Stomach (tissue), 9 donors: ENCODE results near the gene TESK1. TPM values are rescaled to one million over a fixed set of nuclear protein-coding genes. Genes with fewer than 3 reads are reported as not detected.

ENCODE experiments used
- DNase-seq, 2 donors: peaks; one replicate each; pipeline versions ENCODE4 v3.0.0 to v3.0.0-alpha.2; 2013 to 2019
- H3K27ac ChIP-seq, 5 donors: fragments of 200-600 bp in 4 of 5; sonication (generic) in 4 of 5; one replicate each; pipeline ENCODE4 v1.5.1; 2013 to 2019; ENCODE audit warnings: mild to moderate bottlenecking in 1 of 5, moderate library complexity in 1 of 5
- H3K27me3 ChIP-seq, 3 donors: fragments of 200-600 bp; sonication (generic); one replicate each; pipeline ENCODE4 v1.5.1; 2017 to 2019; ENCODE audit warnings: mixed run types in 1 of 3
- H3K36me3 ChIP-seq, 4 donors: fragments of 200-600 bp; sonication (generic); 1 replicate in 3 of 4; 2 replicates in 1 of 4; pipeline ENCODE4 v1.5.1; 2016 to 2019
- H3K4me1 ChIP-seq, 4 donors: fragments of 200-600 bp; sonication (generic); one replicate each; pipeline ENCODE4 v1.5.1; 2016 to 2019
- H3K4me3 ChIP-seq, 4 donors: fragments of 200-600 bp; sonication (generic) in 3 of 4; one replicate each; pipeline ENCODE4 v1.5.1; 2016 to 2019; ENCODE audit warnings: mild to moderate bottlenecking in 1 of 4
- H3K9me3 ChIP-seq, 4 donors: fragments of 200-600 bp; sonication (generic); one replicate each; pipeline ENCODE4 v1.5.1; 2016 to 2019
- EP300 ChIP-seq: sonication (generic); formaldehyde crosslinking; IDR thresholded peaks from one replicate; pipeline ENCODE4 v1.6.1; 2017; ENCODE audit warnings: antibody characterized with exemption
- POLR2A ChIP-seq, 4 donors: fragments of 450-650 bp; IDR thresholded peaks; one replicate each; pipeline ENCODE4 v1.6.1; 2016; ENCODE audit warnings: antibody characterized with exemption in 4 of 4, control low read depth in 2 of 4, mild to moderate bottlenecking in 1 of 4, moderate library complexity in 1 of 4
- POLR2AphosphoS5 ChIP-seq, 3 donors: sonication (generic); formaldehyde crosslinking; IDR thresholded peaks; one replicate each; pipeline ENCODE4 v1.6.1; 2016; ENCODE audit warnings: antibody characterized with exemption in 3 of 3
- WGBS, 5 donors: extraction: QIAGEN DNeasy Blood & Tissue Kit in 3 of 5; methylation state at CpG; one replicate each; pipeline versions ENCODE4 v1.1.5 to v1.1.7; 2013 to 2018; 5-methylcytosine and 5-hydroxymethylcytosine counted together
- intact Hi-C: fragments of 100-400 bp; cut with DNase I; formaldehyde crosslinking; loops from one replicate; pipeline ENCODE4 v1.15.1; 2023; ENCODE audit warnings: low total_unique reads
- polyA plus RNA-seq, 3 donors: library from polyadenylated mRNA; stranded (reverse); fragments of 200-250 nt; gene quantifications; one replicate each; pipeline ENCODE4 v1.2.3, GENCODE V29; 2013
- total RNA-seq, 5 donors: library from RNA; depleted of rRNA; stranded (reverse); fragments of >200 nt; gene quantifications; one replicate each; pipeline versions ENCODE4 v1.1.0 to v1.2.3, GENCODE V29; 2014 to 2016
- TF ChIP-seq, protein P1 (sequence below), 7 experiments: fragments of 450-650 bp in 4 of 7; fragments of 200-600 bp in 3 of 7; sonication (generic) in 3 of 7; IDR thresholded peaks; one replicate each; pipeline ENCODE4 v1.5.1; 2016 to 2019; ENCODE audit warnings: antibody characterized with exemption in 7 of 7, control low read depth in 2 of 7, mild to moderate bottlenecking in 1 of 7
- donor health status: healthy with polysubstance abuse.
- donor health status: Bipolar disorder and iron deficiency.
- donor health status: healthy.

Gene TESK1
- total and polyA plus RNA-seq, 8 donors = 11.9 to 56.8 (median 31.1) TPM

DNA sequence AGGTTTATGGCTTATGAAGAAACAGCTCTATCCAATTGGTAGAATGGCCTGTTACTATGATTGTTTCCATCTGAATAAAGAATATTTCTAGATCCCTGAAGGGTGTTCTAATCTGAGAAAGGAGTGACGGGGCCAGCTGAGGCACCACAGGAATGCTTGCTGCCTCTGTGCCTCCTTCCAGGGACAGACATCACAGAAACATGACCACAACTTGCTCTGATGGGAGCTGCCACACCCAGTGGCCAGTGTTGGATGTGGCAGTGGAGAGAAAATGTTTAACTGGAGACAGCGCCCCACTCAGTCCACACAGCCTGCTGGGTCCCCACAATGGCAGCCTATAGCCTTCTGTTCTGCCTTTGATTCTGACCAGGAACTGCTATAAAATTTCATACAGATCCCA, 38.6 kb upstream of the TESK1 start:
- no peaks in the 10 kb centered on the region for H3K9me3 ChIP-seq
- no peak overlapping the region for H3K27ac ChIP-seq
- H3K4me1 ChIP-seq = peaks cover 14 to 28% (median 19%) of the 10 kb centered on the region in 4 donors
- no peak overlapping the region for H3K4me3 ChIP-seq
- no peak for DNase-seq
- 93 to 100% (median 95%) methylated on average over 2 of the region's 2 CpGs for whole genome bisulfite sequencing, 5 donors
- TF ChIP-seq POLR2AphosphoS5 (IDR thresholded peaks at IDR 0.05) (no peak), POLR2A (IDR thresholded peaks at IDR 0.05) (no peak), EP300 (no peak)
- TF ChIP-seq, protein P1, sequence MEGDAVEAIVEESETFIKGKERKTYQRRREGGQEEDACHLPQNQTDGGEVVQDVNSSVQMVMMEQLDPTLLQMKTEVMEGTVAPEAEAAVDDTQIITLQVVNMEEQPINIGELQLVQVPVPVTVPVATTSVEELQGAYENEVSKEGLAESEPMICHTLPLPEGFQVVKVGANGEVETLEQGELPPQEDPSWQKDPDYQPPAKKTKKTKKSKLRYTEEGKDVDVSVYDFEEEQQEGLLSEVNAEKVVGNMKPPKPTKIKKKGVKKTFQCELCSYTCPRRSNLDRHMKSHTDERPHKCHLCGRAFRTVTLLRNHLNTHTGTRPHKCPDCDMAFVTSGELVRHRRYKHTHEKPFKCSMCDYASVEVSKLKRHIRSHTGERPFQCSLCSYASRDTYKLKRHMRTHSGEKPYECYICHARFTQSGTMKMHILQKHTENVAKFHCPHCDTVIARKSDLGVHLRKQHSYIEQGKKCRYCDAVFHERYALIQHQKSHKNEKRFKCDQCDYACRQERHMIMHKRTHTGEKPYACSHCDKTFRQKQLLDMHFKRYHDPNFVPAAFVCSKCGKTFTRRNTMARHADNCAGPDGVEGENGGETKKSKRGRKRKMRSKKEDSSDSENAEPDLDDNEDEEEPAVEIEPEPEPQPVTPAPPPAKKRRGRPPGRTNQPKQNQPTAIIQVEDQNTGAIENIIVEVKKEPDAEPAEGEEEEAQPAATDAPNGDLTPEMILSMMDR (IDR thresholded peaks at IDR 0.05) = no peak
- intact Hi-C loops = loop anchor here (10.0 kb wide), 1 partner anchor 58 kb away; no protein-coding TSS in a partner anchor
- H3K36me3 ChIP-seq = peaks cover 0 to 10% (median 7%) of the 10 kb centered on the region in 4 donors
- no peaks in the 10 kb centered on the region for H3K27me3 ChIP-seq

DNA sequence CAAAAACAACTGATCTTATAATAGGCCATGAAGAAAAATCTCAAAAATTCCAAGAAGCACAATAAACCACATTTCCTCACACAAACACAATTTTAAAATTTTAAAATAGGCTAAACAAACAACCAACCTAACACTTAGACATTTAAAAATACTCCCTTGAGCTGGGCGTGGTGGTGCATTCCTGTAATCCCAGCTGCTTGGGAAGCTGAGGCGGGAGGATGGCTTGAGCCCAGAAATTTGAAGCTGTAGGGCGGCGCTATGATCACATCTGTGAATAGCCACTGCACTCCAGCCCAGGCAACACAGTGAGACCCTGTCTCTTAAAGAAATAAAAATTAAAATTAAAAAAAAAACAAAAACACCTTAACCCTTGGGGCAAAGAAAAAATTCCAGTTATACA, 36.9 kb upstream of the TESK1 start:
- 93 to 97% (median 95%) methylated on average over 4 of the region's 4 CpGs for WGBS, 5 donors
- TF ChIP-seq, protein P1 (IDR thresholded peaks at IDR 0.05) = no peak
- no peak for TF ChIP-seq EP300
- TF ChIP-seq POLR2AphosphoS5 (IDR thresholded peaks at IDR 0.05) = no peak
- TF ChIP-seq POLR2A (IDR thresholded peaks at IDR 0.05) = no peak
- Histone ChIP-seq H3K9me3 (no peaks in the 10 kb centered on the region), H3K4me1 (peaks cover 8 to 21% (median 15%) of the 10 kb centered on the region in 4 donors), H3K27ac (no peak overlapping the region), H3K36me3 (no peaks in the 10 kb centered on the region), H3K4me3 (no peak overlapping the region), H3K27me3 (no peaks in the 10 kb centered on the region)
- intact Hi-C loops = loop anchor here (10.0 kb wide), 1 partner anchor 57 kb away; no protein-coding TSS in a partner anchor
- DNase-seq = no peak

DNA sequence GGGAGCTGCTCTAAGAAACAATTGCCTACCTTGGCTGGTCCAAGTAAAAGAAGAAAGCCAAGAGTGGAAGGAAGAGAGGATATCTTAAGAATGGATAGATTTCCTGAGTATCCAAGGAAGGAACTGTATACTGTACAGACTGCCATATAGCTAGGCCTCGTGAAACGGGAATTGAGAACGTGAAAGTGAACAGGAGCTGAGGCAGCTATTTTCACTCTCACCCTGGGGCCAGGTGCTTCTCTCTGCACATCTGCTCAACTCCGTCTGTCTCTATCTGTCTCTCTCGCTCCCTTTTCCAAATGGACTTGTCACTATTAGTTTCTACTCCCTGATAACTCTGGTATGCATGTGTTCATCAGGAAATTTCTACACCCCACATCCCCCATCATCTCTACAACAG, 35.9 kb upstream of the TESK1 start:
- TF ChIP-seq, protein P1 (IDR thresholded peaks at IDR 0.05) = no peak
- TF ChIP-seq POLR2AphosphoS5 (IDR thresholded peaks at IDR 0.05) (no peak), POLR2A (IDR thresholded peaks at IDR 0.05) (no peak), EP300 (no peak)
- no peak for DNase-seq
- intact Hi-C loops = loop anchor here (10.0 kb wide), 1 partner anchor 56 kb away; no protein-coding TSS in a partner anchor
- Histone ChIP-seq H3K36me3 (no peaks in the 10 kb centered on the region), H3K27me3 (no peaks in the 10 kb centered on the region), H3K27ac (no peak overlapping the region), H3K9me3 (no peaks in the 10 kb centered on the region), H3K4me3 (no peak overlapping the region), H3K4me1 (peaks cover 0 to 11% (median 6%) of the 10 kb centered on the region in 4 donors)
- WGBS, 5 donors = 76 to 90% (median 80%) methylated on average over 5 of the region's 5 CpGs

DNA sequence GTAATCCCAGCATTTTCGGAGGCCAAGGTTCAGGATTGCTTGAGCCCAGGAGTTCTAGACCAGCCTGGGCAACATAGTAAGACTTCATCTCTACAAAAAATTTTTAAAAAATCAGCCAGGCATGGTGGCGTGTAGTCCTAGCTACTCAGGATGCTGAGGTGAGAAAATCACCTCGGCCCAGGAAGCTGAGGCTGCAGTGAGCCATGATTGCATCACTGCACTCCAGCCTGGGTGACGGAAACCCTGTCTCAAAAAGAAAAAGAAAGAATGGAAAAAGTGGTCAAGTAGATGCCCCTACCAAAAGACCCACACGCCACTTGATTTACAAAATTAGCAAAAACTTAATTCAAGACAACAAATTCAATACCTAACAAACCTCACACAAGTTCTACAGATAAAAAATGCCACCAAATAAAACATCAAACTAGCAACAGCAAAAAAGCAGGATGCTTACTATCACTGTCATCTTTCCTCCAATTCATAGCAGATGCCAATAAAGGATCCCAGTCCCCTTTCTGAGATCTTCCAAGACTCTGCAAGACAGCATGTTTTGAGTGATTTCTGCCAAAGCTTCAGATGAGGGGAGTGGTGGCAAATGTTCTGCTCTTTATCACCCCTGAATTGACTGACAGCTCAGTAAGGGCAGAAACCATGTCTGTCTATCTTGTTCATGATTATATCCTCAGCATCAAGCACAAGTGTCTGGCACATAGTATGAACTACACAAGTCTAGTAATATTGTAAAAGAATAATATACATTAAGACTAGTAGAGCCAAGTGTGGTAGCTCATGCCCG, 34.2 kb upstream of the TESK1 start:
- TF ChIP-seq, protein P1 (IDR thresholded peaks at IDR 0.05) = no peak
- TF ChIP-seq EP300 (no peak), POLR2A (IDR thresholded peaks at IDR 0.05) (no peak), POLR2AphosphoS5 (IDR thresholded peaks at IDR 0.05) (no peak)
- Histone ChIP-seq H3K36me3 (no peaks in the 10 kb centered on the region), H3K9me3 (no peaks in the 10 kb centered on the region), H3K4me1 (no peaks in the 10 kb centered on the region), H3K4me3 (no peak overlapping the region), H3K27ac (no peak overlapping the region), H3K27me3 (no peaks in the 10 kb centered on the region)
- DNase-seq = no peak
- intact Hi-C loops = no loop called here
- WGBS, 5 donors = 77 to 90% (median 86%) methylated on average over 6 of the region's 6 CpGs
